Fibroblast of villous mesenchyme (primary cell): ENCODE measurements around the gene CHCHD5. TPM values are rescaled to one million over a fixed set of nuclear protein-coding genes. Genes with fewer than 3 reads are reported as not detected.
"Not testable (repeated sequence)": the region's sequence is repeated elsewhere in the genome, so short reads cannot be mapped to it uniquely, and the experiment has no call there.

Source experiments
- DNase-seq: peaks from one replicate; pipeline ENCODE4 v3.0.0-alpha.2; 2010; ENCODE audit warnings: low read depth
- H3K4me3 ChIP-seq: 2 replicates; pipeline ENCODE4 v1.5.1; 2011; ENCODE audit warnings: low read depth, mild to moderate bottlenecking, low read length
- total RNA-seq: library from RNA; depleted of rRNA; stranded (reverse); fragments of >200 nt; gene quantifications from 2 replicates; pipeline ENCODE4 v1.2.3, GENCODE V29; 2012
- TF ChIP-seq, protein P1 (sequence below): IDR thresholded peaks from 2 replicates; pipeline ENCODE4 v1.5.1; 2012; ENCODE audit warnings: low read depth, mild to moderate bottlenecking, low read length; ENCODE audit not compliant: insufficient read depth

CHCHD5 gene
- total RNA-seq, 1 donor = 3.9 TPM

DNA sequence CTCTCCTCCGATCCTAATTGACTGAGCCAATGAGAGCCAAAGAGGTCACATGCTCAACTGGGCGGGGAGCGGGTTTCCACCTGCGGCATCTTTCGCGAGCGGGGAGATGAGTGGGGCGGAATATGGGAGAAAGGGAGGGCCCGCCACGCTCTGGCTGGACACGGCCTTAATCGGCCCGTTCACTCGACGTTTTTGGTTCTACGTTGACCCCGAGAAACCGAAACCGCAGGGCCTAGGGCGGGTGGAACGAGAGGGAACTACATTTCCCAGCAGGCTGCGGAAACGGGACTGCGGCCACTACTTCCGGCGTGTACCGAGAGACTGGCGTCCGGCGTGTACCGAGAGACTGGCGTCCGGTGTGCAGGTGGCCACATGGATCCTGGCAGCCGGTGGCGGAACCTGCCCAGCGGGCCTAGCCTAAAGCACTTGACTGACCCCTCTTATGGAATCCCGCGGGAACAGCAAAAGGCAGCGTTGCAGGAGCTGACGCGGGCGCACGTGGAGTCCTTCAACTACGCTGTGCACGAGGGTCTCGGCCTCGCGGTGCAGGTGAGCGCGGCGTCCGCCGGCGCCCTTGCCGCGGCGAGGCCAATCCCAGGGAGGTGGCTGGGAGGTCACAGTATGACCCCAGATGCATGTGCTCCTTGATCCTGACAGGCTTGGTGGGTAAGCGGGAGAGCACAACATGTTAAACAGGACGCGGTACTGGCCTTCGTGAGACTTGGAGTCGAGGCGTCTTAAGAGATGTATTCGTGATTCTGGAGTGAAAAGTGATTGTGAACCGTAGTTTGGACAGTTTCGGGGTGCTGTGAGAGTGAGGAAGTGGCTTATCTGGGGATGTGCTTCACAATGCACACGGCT, 42.1 kb upstream of the CHCHD5 start, which contains the start of gene POLR1B:
TSS of gene POLR1B (plus strand) at position 343 of the 861 bp plus-strand sequence. CDS start at position 373, 30 bp downstream.
- H3K4me3 ChIP-seq = peak within 1 kb of the TSS; percentile 80
- peak; percentile 78 for DNase-seq
- TF ChIP-seq, protein P1, sequence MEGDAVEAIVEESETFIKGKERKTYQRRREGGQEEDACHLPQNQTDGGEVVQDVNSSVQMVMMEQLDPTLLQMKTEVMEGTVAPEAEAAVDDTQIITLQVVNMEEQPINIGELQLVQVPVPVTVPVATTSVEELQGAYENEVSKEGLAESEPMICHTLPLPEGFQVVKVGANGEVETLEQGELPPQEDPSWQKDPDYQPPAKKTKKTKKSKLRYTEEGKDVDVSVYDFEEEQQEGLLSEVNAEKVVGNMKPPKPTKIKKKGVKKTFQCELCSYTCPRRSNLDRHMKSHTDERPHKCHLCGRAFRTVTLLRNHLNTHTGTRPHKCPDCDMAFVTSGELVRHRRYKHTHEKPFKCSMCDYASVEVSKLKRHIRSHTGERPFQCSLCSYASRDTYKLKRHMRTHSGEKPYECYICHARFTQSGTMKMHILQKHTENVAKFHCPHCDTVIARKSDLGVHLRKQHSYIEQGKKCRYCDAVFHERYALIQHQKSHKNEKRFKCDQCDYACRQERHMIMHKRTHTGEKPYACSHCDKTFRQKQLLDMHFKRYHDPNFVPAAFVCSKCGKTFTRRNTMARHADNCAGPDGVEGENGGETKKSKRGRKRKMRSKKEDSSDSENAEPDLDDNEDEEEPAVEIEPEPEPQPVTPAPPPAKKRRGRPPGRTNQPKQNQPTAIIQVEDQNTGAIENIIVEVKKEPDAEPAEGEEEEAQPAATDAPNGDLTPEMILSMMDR = no peak

DNA sequence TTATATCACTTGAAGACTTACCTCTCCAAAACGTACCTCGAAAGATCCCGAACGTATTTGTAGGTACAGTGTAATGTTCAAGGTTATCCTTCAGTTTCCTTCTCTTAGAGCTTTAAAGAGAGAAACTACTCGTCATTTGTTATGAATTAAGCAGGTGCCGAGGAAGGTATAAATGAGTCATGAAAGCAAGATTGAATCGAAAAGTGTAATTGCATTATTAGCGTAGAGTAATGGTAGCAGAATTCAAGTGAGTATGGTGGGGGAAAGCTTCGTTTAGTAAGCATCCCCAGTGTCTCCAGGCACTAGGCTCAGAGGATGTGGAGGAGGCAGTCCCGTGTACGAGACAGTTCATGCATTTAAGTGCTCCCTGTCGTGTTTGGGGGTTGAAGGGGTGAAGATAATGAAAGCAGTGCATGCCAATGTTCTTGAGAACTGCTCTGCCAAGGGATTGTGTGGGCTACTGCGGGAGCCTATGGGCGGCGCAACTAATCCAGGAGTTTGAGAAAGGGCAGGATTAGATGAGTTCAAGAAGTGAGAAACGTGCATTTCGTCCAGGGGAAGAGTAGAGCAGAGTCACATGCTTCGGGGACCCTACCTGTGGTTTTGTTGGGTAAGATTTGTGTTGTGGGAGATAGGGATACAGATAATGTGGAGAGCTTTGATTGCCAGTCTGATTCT, 41.3 kb upstream of the CHCHD5 start:
- TF ChIP-seq, protein P1 = no peak
- DNase-seq = no peak
- H3K4me3 ChIP-seq = peak overlapping the region; percentile 80

DNA sequence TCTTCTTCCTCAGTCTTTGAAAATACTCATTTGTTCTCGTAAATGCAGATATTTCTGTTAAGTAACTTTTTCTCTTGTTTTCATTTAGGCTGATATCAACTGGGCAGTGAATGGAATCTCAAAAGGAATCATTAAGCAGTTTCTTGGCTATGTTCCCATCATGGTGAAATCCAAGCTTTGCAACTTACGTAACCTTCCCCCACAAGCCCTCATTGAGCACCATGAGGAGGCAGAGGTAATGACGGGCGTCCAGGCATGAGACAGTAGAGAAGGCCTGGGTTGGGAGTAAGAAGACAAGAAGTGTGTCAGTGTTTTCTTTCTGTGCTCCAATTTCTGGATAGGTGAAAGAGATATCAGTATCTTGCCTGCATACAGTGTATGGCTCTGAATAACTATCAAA, 37.1 kb upstream of the CHCHD5 start:
- TF ChIP-seq, protein P1 = no peak
- peak; percentile 60 for DNase-seq
- H3K4me3 ChIP-seq = no peak overlapping the region

DNA sequence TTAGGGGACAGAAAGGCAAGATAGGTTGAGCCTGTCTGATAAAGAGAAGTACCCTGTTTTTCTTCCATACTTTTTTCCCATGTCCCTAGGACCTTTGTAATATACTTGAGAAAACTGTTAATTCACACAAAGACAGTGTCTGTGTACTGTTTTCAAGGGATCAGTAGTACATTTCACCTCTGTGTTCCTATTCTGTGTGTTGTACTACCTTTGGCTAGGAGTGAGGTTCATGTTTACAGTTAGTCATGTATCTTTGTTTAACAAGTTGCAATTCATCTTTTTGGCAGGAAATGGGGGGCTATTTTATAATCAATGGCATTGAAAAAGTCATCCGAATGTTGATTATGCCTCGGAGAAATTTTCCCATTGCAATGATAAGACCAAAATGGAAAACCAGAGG, 35.4 kb upstream of the CHCHD5 start:
- H3K4me3 ChIP-seq = no peak overlapping the region
- no peak for DNase-seq
- TF ChIP-seq, protein P1 = no peak

DNA sequence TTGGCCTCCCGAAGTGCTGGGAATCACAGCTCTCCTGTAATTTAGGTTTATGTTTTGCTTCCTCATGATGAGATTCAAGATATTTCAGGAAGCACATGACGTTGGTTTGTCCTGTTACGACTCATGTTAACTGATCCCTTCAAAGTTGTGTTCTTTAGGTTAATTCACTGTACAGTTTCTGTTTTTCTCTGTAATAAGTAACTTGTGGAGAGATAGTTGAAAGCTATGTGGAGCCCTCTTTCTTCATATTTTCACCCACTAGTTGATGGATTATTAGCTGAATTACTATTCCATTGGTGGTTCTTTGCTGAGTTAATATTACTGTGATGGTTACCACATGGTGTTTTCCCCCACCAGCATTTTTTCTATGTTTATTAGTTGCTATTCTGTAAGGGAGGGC, 18.3 kb upstream of the CHCHD5 start:
- no peak for DNase-seq

DNA sequence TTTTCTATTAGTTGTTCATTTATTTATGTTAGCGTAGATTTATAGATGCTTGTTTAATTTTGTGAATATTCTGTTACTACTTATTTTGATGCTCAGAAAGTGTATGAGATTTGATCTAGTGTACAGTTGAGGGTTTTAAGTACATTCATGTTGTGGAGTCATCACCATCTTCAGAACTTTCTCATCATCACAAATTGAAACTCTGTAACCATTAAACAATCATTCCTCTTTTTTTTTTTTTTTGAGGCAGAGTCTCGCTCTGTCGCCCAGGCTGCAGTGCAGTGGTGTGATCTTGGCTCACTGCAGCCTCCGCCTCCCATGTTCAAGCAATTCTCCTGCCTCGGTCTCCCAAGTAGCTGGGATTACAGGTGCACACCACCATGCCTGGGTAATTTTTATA, 17.9 kb upstream of the CHCHD5 start:
- not testable (repeated sequence) for DNase-seq, H3K4me3 ChIP-seq

More for the DNA sequence above, 18.3 kb upstream of the CHCHD5 start:
- H3K4me3 ChIP-seq = no peak overlapping the region
- TF ChIP-seq, protein P1 = no peak

DNA sequence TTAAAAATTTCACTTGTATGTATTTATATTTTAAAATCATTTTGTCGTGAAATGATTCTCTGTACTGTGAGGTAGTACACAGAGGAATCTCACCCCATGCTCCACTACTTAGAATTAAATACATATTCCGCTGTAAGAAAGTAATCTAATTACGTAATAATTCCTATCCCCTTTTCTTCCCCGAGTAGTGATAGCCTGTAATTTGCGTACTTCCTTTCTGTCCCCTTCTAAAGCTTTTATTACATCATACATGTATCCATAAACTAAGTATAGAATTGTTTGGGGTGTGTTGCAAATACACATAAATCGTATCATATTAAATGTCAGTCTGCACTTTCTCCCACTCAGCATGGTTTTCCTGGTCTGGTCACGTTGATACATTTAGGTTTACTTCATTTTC, 12.4 kb upstream of the CHCHD5 start:
- H3K4me3 ChIP-seq = no peak overlapping the region
- TF ChIP-seq, protein P1 = no peak
- no peak for DNase-seq
